Uterus (tissue), 4 donors: ENCODE results near the gene MAGEA6. TPM values are rescaled to one million over a fixed set of nuclear protein-coding genes. Genes with fewer than 3 reads are reported as not detected.

Source experiments
- DNase-seq, 2 donors: peaks; one replicate each; pipeline ENCODE4 v3.0.0-alpha.2; 2019 to 2020
- H3K27ac ChIP-seq, 2 donors: fragments of 200-600 bp; sonication (generic); 1 replicate in 1 of 2; 2 replicates in 1 of 2; pipeline ENCODE4 v1.5.1; 2016 to 2018
- H3K27me3 ChIP-seq, 2 donors: fragments of 200-600 bp; sonication (generic); one replicate each; pipeline ENCODE4 v1.5.1; 2018 to 2019; ENCODE audit warnings: control low read depth in 1 of 2
- H3K36me3 ChIP-seq, 2 donors: fragments of 200-600 bp; sonication (generic); one replicate each; pipeline ENCODE4 v1.5.1; 2019; ENCODE audit warnings: control low read depth in 1 of 2
- H3K4me1 ChIP-seq, 2 donors: fragments of 200-600 bp; sonication (generic); one replicate each; pipeline ENCODE4 v1.5.1; 2018 to 2019; ENCODE audit warnings: control low read depth in 1 of 2
- H3K4me3 ChIP-seq, 2 donors: fragments of 200-600 bp; sonication (generic); 1 replicate in 1 of 2; 2 replicates in 1 of 2; pipeline ENCODE4 v1.5.1; 2018 to 2019; ENCODE audit warnings: mild to moderate bottlenecking in 1 of 2
- H3K9me3 ChIP-seq, 2 donors: fragments of 200-600 bp; sonication (generic); one replicate each; pipeline ENCODE4 v1.5.1; 2019; ENCODE audit warnings: control low read depth in 1 of 2
- POLR2A ChIP-seq, 2 donors: fragments of 450-650 bp; IDR thresholded peaks; one replicate each; pipeline ENCODE4 v1.6.1; 2016; ENCODE audit warnings: antibody characterized with exemption in 2 of 2, mild to moderate bottlenecking in 1 of 2, moderate library complexity in 1 of 2
- intact Hi-C: fragments of 100-400 bp; cut with DNase I; formaldehyde crosslinking; loops from one replicate; pipeline ENCODE4 v1.15.1; 2023; ENCODE audit warnings: low total_unique reads
- total RNA-seq, 4 donors: library from RNA; depleted of rRNA in 3 of 4; stranded (reverse); fragments of >200 nt in 3 of 4; gene quantifications; one replicate each; pipeline versions ENCODE4 v1.1.0 to v1.2.4, GENCODE V29; 2014 to 2023
- TF ChIP-seq, protein P1 (sequence below), 4 experiments: fragments of 200-600 bp in 2 of 4; fragments of 450-650 bp in 2 of 4; sonication (generic) in 2 of 4; IDR thresholded peaks; one replicate each; pipeline ENCODE4 v1.5.1; 2016 to 2019; ENCODE audit warnings: antibody characterized with exemption in 4 of 4, mild to moderate bottlenecking in 2 of 4, moderate library complexity in 1 of 4
- donor health status: DM: yes; HTN: yes; CAD: no.

Gene MAGEA6
- total RNA-seq, 4 donors from 2014 or later = 0.21 TPM; not detected in 3

- Histone ChIP-seq H3K27me3 (no peaks in the 10 kb centered on the region), H3K4me3 (no peak within 1 kb of the TSS), H3K27ac (no peak within 1 kb of the TSS), H3K9me3 (no peaks in the 10 kb centered on the region), H3K4me1 (no peaks in the 10 kb centered on the region), H3K36me3 (no peaks in the 10 kb centered on the region)
- DNase-seq = no peak
- no peak for TF ChIP-seq POLR2A (IDR thresholded peaks at IDR 0.05)
- TF ChIP-seq, protein P1, sequence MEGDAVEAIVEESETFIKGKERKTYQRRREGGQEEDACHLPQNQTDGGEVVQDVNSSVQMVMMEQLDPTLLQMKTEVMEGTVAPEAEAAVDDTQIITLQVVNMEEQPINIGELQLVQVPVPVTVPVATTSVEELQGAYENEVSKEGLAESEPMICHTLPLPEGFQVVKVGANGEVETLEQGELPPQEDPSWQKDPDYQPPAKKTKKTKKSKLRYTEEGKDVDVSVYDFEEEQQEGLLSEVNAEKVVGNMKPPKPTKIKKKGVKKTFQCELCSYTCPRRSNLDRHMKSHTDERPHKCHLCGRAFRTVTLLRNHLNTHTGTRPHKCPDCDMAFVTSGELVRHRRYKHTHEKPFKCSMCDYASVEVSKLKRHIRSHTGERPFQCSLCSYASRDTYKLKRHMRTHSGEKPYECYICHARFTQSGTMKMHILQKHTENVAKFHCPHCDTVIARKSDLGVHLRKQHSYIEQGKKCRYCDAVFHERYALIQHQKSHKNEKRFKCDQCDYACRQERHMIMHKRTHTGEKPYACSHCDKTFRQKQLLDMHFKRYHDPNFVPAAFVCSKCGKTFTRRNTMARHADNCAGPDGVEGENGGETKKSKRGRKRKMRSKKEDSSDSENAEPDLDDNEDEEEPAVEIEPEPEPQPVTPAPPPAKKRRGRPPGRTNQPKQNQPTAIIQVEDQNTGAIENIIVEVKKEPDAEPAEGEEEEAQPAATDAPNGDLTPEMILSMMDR (IDR thresholded peaks at IDR 0.05) = no peak
- intact Hi-C loops = no loop called here
These were observed 36.1 kb downstream of the MAGEA6 start, which contains the start of the genes CSAG1 and MAGEA12 for GRCh38 chrX:152733261-152733975. CSAG1 (minus strand) TSS chrX:152733721; CDS start chrX:152732460, 1,261 bp downstream. MAGEA12 (plus strand) TSS chrX:152733757; CDS start chrX:152736162, 2,405 bp downstream.

GRCh38 chrX:152725409-152725808 lies 44.1 kb downstream of the MAGEA6 start:
- intact Hi-C loops = no loop called here
- no peaks in the 10 kb centered on the region for H3K36me3 ChIP-seq
- DNase-seq = no peak
- H3K4me1 ChIP-seq = no peaks in the 10 kb centered on the region
- TF ChIP-seq POLR2A (IDR thresholded peaks at IDR 0.05) = no peak
- TF ChIP-seq, protein P1 (IDR thresholded peaks at IDR 0.05) = no peak
- H3K27ac ChIP-seq = no peak overlapping the region
- H3K27me3 ChIP-seq = no peaks in the 10 kb centered on the region
- no peaks in the 10 kb centered on the region for H3K9me3 ChIP-seq
- H3K4me3 ChIP-seq = no peak overlapping the region

Other genes with a start within 250 kb of the MAGEA6 start
- 1 to 10 TPM in 1 of 4 donors, under 1 TPM in 1, not detected in 2; 0.55 to 3.4 TPM for gene GABRQ, start 131.8 kb downstream of the MAGEA6 start, total RNA-seq
- not detected for gene MAGEA3, start 70.9 kb downstream of the MAGEA6 start, total RNA-seq
- not detected for gene CSAG2, start 60.4 kb downstream of the MAGEA6 start, total RNA-seq
- not detected for gene MAGEA2B, start 55.1 kb downstream of the MAGEA6 start, total RNA-seq
- not detected for gene CSAG1, start 36.0 kb downstream of the MAGEA6 start, total RNA-seq
- not detected for gene MAGEA12, start 35.9 kb downstream of the MAGEA6 start, total RNA-seq
- gene MAGEA2, start 15.8 kb downstream of the MAGEA6 start, total RNA-seq = not detected
- gene CSAG3, start 10.5 kb downstream of the MAGEA6 start, total RNA-seq = not detected
- gene CETN2, start 61.1 kb upstream of the MAGEA6 start, total RNA-seq = 10 to 100 TPM; 37.9 to 61.5 (median 45.4) TPM
- 10 to 100 TPM in 2 of 4 donors, 1 to 10 TPM in 2; 1.5 to 12.6 (median 8.6) TPM for gene NSDHL, start 61.4 kb upstream of the MAGEA6 start, total RNA-seq
- gene ZNF185, start 128.4 kb upstream of the MAGEA6 start, total RNA-seq = 10 to 100 TPM in 2 of 4 donors, 1 to 10 TPM in 2; 1.3 to 32.6 (median 12.1) TPM
- under 1 TPM in 1 of 4 donors, not detected in 3; 0.07 TPM for gene PNMA5, start 224.4 kb upstream of the MAGEA6 start, total RNA-seq